Skin epidermis (tissue), 12 donors: ENCODE measurements around the gene MAPK7.
A peak's percentile ranks its signal among the peaks of the same experiment; 100 is the strongest.

Experiments
- H3K27ac ChIP-seq, 21 experiments: fragments of 200-600 bp; sonication (generic) in 11 of 21; one replicate each; pipeline ENCODE4 v1.5.0; 2020; ENCODE audit warnings: mild to moderate bottlenecking in 3 of 21, inconsistent platforms in 2 of 21, moderate library complexity in 2 of 21
- H3K4me3 ChIP-seq, 7 experiments: fragments of 200-600 bp; sonication (generic) in 2 of 7; one replicate each; pipeline ENCODE4 v1.5.0; 2020; ENCODE audit warnings: inconsistent platforms in 2 of 7, mild to moderate bottlenecking in 2 of 7, moderate library complexity in 1 of 7

MAPK7 gene

GRCh38 chr17:19378416-19379360, at the start of gene MAPK7:
Gene MAPK7, plus strand, starts transcription at chr17:19378498. Its CDS starts 403 bp downstream, at chr17:19378901.
- Histone ChIP-seq H3K4me3 (peak within 1 kb of the TSS; percentile 61 to 93 (median 82)), H3K27ac (peak within 1 kb of the TSS; percentile 74 to 98 (median 93))

- Histone ChIP-seq H3K4me3 (no peak overlapping the region), H3K27ac (peak overlapping the region in 1 of 21 experiments; percentile 38)
These were observed 49.2 kb upstream of the MAPK7 start for GRCh38 chr17:19329136-19329535.

- peak overlapping the region in 2 of 21 experiments; percentile 19 to 22 for H3K27ac ChIP-seq
- H3K4me3 ChIP-seq: no peak overlapping the region
These were observed 48.5 kb upstream of the MAPK7 start for GRCh38 chr17:19329839-19330238.

GRCh38 chr17:19330271-19330670, 48.0 kb upstream of the MAPK7 start:
- Histone ChIP-seq H3K27ac (peak overlapping the region in 2 of 21 experiments; percentile 19 to 22), H3K4me3 (no peak overlapping the region)

GRCh38 chr17:19331134-19331533, 47.2 kb upstream of the MAPK7 start:
- H3K4me3 ChIP-seq: no peak overlapping the region
- peak overlapping the region in 1 of 21 experiments; percentile 39 for H3K27ac ChIP-seq

GRCh38 chr17:19331543-19332245, 46.6 kb upstream of the MAPK7 start:
- H3K27ac ChIP-seq: peak overlapping the region in 3 of 21 experiments; percentile 22 to 49 (median 39)
- no peak overlapping the region for H3K4me3 ChIP-seq

GRCh38 chr17:19332371-19333131, 45.7 kb upstream of the MAPK7 start:
- Histone ChIP-seq H3K27ac (peak overlapping the region in 2 of 21 experiments; percentile 32 to 49), H3K4me3 (no peak overlapping the region)

GRCh38 chr17:19333132-19333440, 45.2 kb upstream of the MAPK7 start:
- Histone ChIP-seq H3K4me3 (no peak overlapping the region), H3K27ac (peak overlapping the region in 1 of 21 experiments; percentile 49)

GRCh38 chr17:19333736-19334290, 44.5 kb upstream of the MAPK7 start:
- Histone ChIP-seq H3K4me3 (no peak overlapping the region), H3K27ac (no peak overlapping the region)

- no peak overlapping the region for H3K4me3 ChIP-seq
- H3K27ac ChIP-seq: no peak overlapping the region
These were observed 44.0 kb upstream of the MAPK7 start for GRCh38 chr17:19334331-19334730.

GRCh38 chr17:19335951-19336631, 42.2 kb upstream of the MAPK7 start:
- H3K27ac ChIP-seq: no peak overlapping the region
- H3K4me3 ChIP-seq: no peak overlapping the region

- peak overlapping the region in 3 of 21 experiments; percentile 20 to 45 (median 31) for H3K27ac ChIP-seq
These were observed 41.2 kb upstream of the MAPK7 start for GRCh38 chr17:19336938-19337711.

GRCh38 chr17:19337712-19338023, 40.6 kb upstream of the MAPK7 start:
- no peak overlapping the region for H3K4me3 ChIP-seq
- peak overlapping the region in 3 of 21 experiments; percentile 12 to 31 (median 20) for H3K27ac ChIP-seq

More at GRCh38 chr17:19336938-19337711, 41.2 kb upstream of the MAPK7 start:
- H3K4me3 ChIP-seq: no peak overlapping the region

- H3K27ac ChIP-seq: peak overlapping the region in 3 of 21 experiments; percentile 12 to 31 (median 20)
- H3K4me3 ChIP-seq: no peak overlapping the region
These were observed 40.0 kb upstream of the MAPK7 start for GRCh38 chr17:19338031-19338990.

GRCh38 chr17:19339341-19339815, 38.9 kb upstream of the MAPK7 start:
- Histone ChIP-seq H3K4me3 (no peak overlapping the region), H3K27ac (no peak overlapping the region)

GRCh38 chr17:19341211-19341631, 37.1 kb upstream of the MAPK7 start:
- Histone ChIP-seq H3K4me3 (no peak overlapping the region), H3K27ac (peak overlapping the region in 7 of 21 experiments; percentile 21 to 78 (median 60))
